Measurements from ENCODE around the gene UNC45B.
"Not testable (repeated sequence)": the region's sequence is repeated elsewhere in the genome, so short reads cannot be mapped to it uniquely, and the experiment has no call there.

The UNC45B gene

GRCh38 chr17:35141681-35142466 lies 5.7 kb upstream of the UNC45B start, which contains the start of gene NLE1:
NLE1 (minus strand) TSS chr17:35142303; CDS start chr17:35142275, 28 bp downstream.
- DNase-seq = peak; percentile 75

DNA sequence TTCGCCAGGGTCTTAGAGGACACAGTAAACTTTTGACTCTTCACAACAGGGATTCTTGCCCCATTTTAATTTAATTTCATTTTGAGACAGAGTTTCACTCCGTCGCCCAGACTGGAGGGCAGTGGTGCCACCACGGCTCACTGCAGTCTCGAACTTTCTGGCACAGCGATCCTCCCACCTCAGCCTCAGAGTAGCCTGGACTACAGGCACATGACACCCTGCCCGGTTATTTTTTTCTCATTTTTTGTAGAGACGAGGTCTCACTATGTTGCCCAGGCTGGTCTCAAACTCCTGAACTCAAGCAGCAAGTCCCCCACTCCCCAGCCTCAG lies 5.2 kb upstream of the UNC45B start:
- no peak for DNase-seq

DNA sequence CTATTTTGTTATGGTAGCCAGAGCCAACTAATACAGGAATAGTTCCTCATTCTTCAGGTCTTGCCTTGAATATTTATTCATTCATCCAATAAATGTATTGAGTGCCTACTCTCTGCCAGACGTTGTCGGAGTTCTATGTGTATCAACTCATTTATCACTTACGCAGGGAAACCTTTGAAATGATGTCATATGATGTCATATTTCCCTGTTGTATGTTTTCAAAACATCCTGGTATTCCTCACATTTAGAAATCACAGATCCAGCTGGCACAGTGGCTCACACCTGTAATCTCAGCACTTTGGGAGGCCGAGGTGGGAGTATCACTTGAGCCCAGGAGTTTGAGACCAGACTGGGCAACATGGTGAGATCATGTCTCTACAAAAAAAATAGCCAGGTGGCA lies 2.8 kb upstream of the UNC45B start:
- no peak for DNase-seq

DNA sequence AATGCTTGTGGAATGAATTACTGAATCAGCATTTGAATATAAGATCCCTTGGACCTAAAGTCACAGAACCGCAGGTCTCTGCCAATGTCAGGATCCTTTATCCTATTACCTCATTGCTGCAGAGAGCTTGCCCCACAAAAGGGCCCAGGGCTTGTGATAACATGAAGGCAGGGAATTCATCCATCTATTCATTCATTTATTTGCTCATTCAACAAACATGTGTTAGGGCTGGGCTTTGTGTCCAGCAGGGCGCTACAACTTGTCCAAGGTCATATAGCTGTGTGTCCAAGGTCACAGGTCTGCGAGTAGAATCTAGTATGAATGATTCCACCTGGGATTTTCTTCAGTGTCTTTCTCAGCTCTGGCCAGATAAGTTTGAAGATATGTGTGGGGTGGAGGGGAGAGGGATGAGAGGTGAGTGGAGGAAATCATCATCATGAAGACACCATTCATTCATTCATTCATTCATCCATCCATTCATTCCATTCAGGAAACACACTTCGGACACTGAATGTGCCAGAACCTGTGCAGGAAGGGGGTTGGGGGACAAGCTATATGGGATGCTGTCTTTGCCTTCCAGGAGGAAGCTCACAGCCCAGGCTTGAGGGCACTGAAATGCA lies 1.3 kb upstream of the UNC45B start:
- DNase-seq = no peak

DNA sequence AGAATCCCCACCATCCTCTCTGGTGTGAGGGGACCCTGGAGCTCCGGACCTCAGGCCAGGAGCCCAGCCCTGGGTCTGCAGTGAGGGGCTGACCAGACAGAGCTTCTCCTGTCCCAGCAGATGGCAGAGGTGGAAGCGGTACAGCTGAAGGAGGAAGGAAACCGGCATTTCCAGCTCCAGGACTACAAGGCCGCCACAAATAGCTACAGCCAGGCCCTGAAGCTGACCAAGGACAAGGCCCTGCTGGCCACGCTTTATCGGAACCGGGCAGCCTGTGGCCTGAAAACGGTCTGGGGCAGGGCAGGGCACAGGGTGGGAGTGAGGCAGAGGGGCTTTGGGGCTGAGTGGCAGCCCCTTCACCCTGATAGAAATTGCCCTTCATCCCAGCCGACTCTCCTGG lies 527 bp downstream of the UNC45B start:
- no peak for DNase-seq

GRCh38 chr17:35149941-35150340 lies 2.3 kb downstream of the UNC45B start:
- no peak for DNase-seq

DNA sequence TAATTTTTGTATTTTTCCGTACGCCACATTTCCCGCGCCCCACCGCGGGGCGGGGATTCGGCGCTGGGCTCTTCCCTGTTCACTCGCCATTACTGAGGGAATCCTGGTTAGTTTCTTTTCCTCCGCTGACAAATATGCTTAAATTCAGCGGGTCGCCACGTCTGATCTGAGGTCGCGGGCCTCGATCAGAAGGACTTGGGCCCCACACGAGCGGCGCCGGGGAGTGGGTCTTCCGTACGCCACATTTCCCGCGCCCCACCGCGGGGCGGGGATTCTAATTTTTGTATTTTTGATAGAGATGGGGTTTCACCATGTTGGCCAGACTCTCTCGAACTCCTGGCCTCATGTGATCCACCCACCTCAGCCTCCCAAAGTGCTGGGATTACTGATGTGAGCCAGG lies 3.5 kb downstream of the UNC45B start:
- not testable (repeated sequence) for DNase-seq

DNA sequence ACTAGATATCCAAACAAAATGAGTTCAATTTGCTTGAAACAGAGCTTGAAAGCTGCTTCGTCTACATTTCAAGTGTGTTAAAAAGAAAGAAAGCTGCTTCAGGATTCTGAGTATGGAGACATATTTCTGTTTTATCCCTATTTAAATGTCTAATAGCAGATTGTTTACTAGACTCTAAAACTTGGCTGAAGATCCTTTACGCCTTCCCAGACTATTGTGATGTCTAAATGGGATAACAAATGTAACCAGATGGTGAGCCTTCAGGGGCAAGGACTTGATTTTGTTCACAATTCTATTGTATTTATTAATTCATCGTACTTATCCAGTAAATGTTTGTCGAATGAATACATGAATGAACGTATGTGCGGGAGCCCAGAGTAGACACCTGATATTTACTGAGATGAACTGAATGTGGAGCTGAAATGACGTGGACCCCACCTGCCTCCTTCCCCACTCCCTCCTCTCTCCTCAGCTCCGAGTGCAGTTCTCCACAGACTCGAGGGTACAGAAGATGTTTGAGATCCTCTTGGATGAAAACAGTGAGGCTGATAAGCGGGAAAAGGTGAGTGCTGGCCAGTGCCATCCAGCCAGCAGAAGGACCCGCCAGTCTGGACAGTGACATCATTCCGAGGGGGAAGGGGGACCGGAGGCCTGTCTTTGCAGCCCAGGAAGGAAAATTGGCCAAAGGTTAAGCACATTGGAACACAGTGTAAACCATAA lies 5.0 kb downstream of the UNC45B start:
- no peak for DNase-seq

- no peak for DNase-seq
Measured at GRCh38 chr17:35154196-35155165, 6.9 kb downstream of the UNC45B start.

GRCh38 chr17:35155246-35155645 lies 7.6 kb downstream of the UNC45B start:
- DNase-seq = no peak

DNA sequence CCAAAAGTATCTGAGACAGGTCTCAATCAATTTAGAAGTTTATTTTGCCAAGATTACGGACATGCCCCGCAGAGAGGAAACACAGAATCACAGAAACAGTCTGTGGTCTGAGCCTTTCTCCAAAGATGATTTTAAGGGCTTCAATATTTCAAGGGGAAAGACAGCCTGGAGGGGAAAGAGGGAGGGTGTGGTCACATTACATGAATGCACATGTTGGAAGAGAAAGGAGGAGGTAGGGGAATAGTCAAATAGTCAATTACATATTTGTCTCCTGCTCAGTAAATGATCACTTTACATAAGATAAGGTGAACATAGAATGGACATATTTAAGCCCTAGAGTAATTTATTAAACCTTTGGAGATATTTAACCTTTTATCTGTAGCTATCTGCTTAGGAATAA lies 12.3 kb downstream of the UNC45B start:
- no peak for DNase-seq

GRCh38 chr17:35160354-35161201 lies 13.0 kb downstream of the UNC45B start:
- DNase-seq = no peak

GRCh38 chr17:35161281-35161761 lies 13.7 kb downstream of the UNC45B start:
- no peak for DNase-seq

GRCh38 chr17:35162755-35163154 lies 15.1 kb downstream of the UNC45B start:
- no peak for DNase-seq

GRCh38 chr17:35163886-35164285 lies 16.3 kb downstream of the UNC45B start:
- no peak for DNase-seq

DNA sequence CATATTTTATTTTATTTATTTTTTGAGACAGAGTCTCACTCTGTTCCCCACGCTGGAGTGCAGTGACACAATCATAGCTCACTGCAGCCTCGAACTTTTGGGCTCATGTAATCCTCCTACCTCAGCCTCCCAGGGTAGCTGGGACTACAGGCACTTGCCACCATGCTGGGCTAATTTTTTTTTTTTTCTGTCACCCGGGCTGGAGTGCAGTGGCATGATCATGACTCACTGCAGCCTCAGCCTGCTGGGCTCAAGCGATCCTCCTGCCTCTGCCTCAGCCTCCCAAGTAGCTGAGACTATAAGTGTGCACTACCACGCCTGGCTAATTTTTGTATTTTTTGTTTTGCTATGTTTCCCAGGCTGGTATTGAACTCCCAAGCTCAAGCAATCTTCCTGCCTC lies 17.1 kb downstream of the UNC45B start:
- no peak for DNase-seq

GRCh38 chr17:35166526-35166925 lies 18.9 kb downstream of the UNC45B start:
- DNase-seq = no peak

- no peak for DNase-seq
Measured at GRCh38 chr17:35167046-35167445, 19.4 kb downstream of the UNC45B start.

GRCh38 chr17:35167666-35168065 lies 20.0 kb downstream of the UNC45B start:
- no peak for DNase-seq

DNA sequence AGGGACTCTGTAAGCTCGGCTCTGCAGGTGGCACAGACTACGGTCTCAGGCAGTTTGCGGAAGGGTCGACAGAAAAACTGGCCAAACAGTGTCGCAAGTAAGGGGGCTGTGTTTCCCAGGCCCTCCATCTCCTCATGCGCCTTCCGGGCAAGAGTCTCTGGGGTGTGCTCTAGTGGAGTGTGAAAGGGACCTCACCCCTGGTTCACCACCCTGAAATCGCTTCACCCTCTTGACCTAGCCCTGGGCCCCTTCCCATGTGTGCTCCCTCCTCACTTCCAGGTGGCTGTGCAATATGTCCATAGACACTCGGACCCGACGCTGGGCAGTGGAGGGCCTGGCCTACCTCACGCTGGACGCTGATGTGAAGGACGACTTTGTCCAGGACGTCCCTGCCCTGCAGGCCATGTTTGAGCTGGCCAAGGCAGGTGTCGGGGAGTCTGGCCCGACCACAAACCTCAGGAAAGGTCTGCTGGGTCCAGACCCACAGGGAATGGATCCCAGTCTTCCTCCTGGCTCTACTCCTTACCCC lies 22.3 kb downstream of the UNC45B start:
- no peak for DNase-seq

Data from right kidney (tissue), 1 donor.